Neural crest cell (in vitro differentiated cells): ENCODE results near the gene MLIP. TPM values are rescaled to one million over a fixed set of nuclear protein-coding genes. Genes with fewer than 3 reads are reported as not detected.

Experiments
- DNase-seq: peaks from one replicate; pipeline ENCODE4 v3.0.0; 2021; ENCODE audit warnings: low read depth, mixed read lengths, low spot score
- H3K27ac Mint-ChIP-seq: one replicate; pipeline ENCODE4 v1.8.0; 2021; ENCODE audit warnings: mild to moderate bottlenecking, mixed read lengths; ENCODE audit not compliant: unreplicated experiment
- H3K27me3 Mint-ChIP-seq: 2 replicates; pipeline ENCODE4 v1.8.0; 2021; ENCODE audit warnings: low read depth, mild to moderate bottlenecking, mixed read lengths
- H3K36me3 Mint-ChIP-seq: 2 replicates; pipeline ENCODE4 v1.8.0; 2021; ENCODE audit warnings: low read depth, mild to moderate bottlenecking, mixed read lengths
- H3K4me1 Mint-ChIP-seq: 2 replicates; pipeline ENCODE4 v1.8.0; 2021; ENCODE audit warnings: mixed read lengths
- H3K4me3 Mint-ChIP-seq: one replicate; pipeline ENCODE4 v1.8.0; 2021; ENCODE audit warnings: mild to moderate bottlenecking, mixed read lengths
- H3K9me3 Mint-ChIP-seq: 2 replicates; pipeline ENCODE4 v1.8.0; 2021; ENCODE audit warnings: mixed read lengths
- total RNA-seq: library from RNA; stranded (reverse); gene quantifications from 2 replicates; pipeline ENCODE4 v1.2.1, GENCODE V29; 2021
- TF ChIP-seq, protein P1 (sequence below): fragments of 200-600 bp; sonication (generic); conservative IDR thresholded peaks from 2 replicates; pipeline ENCODE4 v1.5.0; 2021; ENCODE audit warnings: antibody characterized with exemption, mild to moderate bottlenecking

Gene MLIP
- total RNA-seq, 1 donor from 2014 or later = not detected

DNA sequence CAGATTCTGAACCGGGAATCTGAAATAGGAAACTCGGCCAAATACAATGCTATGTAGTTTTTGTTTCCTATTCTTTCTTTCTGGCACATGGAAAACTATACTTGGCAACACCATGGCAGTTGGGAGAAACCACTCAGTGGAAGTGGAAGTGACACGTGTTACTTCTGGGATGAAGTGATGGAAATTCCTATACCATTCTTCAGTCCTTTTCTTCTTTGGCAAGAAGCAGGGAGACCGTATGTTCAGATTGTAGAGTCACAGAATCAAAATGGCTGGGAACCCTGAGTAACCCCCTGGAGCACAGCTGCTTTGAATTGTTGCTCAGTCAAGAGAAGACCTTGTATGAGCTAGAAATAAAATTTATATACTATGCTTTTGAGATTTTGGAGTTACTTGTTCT, 178.2 kb downstream of the MLIP start:
- H3K27ac Mint-ChIP-seq = no peak overlapping the region

DNA sequence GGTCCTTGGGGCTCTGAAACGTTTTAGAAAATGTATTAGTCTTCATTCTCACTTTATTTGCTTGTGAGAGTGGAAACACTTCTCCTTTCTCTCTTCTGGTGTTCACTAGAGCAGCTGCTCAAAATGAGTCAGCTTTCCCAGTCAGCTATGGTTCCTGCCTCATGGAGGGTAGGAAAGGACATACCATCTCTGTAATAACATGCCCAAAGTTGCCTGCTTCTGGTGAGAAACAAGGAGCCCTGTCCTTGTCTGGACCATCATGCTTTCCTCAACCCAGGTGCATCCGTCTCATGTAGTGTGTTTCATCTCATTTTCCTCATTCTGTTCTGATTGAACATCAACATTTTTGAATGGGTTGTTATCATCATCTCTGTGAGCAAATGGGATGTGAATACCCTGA, 179.9 kb downstream of the MLIP start:
- Mint-ChIP-seq H3K36me3 (no peaks in the 10 kb centered on the region), H3K4me3 (no peak overlapping the region), H3K27ac (no peak overlapping the region), H3K27me3 (no peaks in the 10 kb centered on the region), H3K9me3 (no peaks in the 10 kb centered on the region), H3K4me1 (no peaks in the 10 kb centered on the region)
- TF ChIP-seq, protein P1, sequence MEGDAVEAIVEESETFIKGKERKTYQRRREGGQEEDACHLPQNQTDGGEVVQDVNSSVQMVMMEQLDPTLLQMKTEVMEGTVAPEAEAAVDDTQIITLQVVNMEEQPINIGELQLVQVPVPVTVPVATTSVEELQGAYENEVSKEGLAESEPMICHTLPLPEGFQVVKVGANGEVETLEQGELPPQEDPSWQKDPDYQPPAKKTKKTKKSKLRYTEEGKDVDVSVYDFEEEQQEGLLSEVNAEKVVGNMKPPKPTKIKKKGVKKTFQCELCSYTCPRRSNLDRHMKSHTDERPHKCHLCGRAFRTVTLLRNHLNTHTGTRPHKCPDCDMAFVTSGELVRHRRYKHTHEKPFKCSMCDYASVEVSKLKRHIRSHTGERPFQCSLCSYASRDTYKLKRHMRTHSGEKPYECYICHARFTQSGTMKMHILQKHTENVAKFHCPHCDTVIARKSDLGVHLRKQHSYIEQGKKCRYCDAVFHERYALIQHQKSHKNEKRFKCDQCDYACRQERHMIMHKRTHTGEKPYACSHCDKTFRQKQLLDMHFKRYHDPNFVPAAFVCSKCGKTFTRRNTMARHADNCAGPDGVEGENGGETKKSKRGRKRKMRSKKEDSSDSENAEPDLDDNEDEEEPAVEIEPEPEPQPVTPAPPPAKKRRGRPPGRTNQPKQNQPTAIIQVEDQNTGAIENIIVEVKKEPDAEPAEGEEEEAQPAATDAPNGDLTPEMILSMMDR = no peak
- no peak for DNase-seq

More for the DNA sequence above, 178.2 kb downstream of the MLIP start:
- H3K36me3 Mint-ChIP-seq = no peaks in the 10 kb centered on the region
- DNase-seq = no peak
- no peaks in the 10 kb centered on the region for H3K27me3 Mint-ChIP-seq
- no peaks in the 10 kb centered on the region for H3K9me3 Mint-ChIP-seq
- no peaks in the 10 kb centered on the region for H3K4me1 Mint-ChIP-seq
- H3K4me3 Mint-ChIP-seq = no peak overlapping the region
- TF ChIP-seq, protein P1 = no peak

DNA sequence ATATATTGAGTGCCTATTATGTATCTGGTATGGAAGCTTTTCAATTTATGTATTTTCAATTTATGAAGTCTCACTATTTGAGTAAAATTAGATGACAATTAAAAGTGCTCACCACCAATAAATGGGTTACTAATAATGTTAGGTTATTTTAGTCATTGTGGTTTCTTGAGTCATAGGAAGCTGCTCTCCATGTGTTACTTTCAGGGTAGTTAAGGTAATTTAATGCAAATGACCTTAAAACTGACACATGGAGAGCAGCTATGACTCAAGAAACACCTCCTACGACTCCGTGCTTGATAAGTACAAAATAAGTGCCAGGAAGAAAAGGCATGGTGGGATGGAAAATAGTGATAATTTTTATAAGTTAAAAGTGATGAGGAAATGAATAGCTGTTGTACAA, 180.5 kb downstream of the MLIP start:
- TF ChIP-seq, protein P1 = no peak
- Mint-ChIP-seq H3K36me3 (no peaks in the 10 kb centered on the region), H3K4me3 (no peak overlapping the region), H3K4me1 (no peaks in the 10 kb centered on the region), H3K27ac (no peak overlapping the region), H3K9me3 (no peaks in the 10 kb centered on the region), H3K27me3 (no peaks in the 10 kb centered on the region)
- DNase-seq = no peak

DNA sequence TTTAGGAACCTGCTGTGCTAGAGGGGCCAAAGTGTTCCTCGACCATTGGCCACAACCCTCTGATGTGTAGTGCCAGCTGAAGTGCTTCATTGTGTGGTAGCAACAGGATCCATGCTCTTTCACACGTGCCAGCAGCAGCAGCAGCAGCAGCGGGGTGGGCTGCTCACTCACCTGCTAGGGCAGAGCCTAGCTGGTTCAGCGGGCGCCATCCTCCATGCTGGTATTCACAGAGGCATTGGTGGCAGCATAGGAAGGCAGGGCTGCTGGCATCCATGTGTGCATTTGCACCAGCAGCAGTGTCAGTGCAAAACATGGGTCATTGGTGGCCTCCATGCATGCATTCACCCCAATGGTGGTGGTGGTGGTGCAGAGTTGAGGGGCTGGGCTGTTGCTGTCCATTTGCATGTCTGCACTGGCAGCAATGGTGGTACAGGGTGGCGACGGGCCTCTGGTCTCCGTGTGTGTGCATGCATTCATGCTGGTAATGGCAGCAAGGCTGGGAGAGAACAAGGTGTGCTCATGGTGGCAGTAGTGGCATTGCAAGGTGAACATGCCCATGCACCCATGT, 183.8 kb downstream of the MLIP start:
- Mint-ChIP-seq H3K27ac (no peak overlapping the region), H3K4me3 (no peak overlapping the region), H3K36me3 (no peaks in the 10 kb centered on the region), H3K4me1 (no peaks in the 10 kb centered on the region), H3K27me3 (no peaks in the 10 kb centered on the region), H3K9me3 (no peaks in the 10 kb centered on the region)
- TF ChIP-seq, protein P1 = no peak
- no peak for DNase-seq

DNA sequence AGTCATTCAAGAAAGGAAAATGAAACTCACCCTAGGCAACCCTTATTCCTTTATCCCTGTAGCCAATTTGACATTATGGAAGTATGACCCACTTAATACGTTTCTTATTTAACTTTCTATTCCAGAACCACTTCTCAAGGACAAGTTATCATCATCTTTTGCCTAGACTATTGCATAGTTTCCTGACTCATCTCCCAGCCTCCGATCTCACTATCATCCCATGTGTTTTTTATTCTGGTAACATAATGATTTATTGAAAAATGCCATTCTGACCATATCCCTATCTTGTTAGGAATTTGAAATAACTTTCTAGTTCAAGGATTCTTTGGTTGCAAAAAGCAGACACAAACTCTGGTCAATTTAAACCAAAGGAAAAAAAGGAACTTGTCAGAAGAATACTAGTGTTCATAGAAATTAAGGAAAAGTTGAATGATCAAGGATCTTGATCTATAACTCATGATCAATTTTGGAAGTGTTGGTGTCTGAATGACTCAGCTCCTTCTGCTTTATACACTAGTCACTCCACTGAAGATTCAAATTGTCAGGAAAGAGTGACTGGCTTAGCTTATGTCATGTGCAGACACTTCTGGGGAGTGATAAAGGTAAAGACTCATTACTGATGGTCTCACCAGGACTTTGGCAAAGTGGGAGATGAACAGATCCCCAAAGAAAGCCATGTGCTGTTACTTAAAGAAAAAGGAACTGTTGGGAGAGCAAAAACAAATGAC, 188.5 kb downstream of the MLIP start:
- no peaks in the 10 kb centered on the region for H3K36me3 Mint-ChIP-seq
- H3K4me1 Mint-ChIP-seq = no peaks in the 10 kb centered on the region
- no peaks in the 10 kb centered on the region for H3K27me3 Mint-ChIP-seq
- no peaks in the 10 kb centered on the region for H3K9me3 Mint-ChIP-seq
- no peak overlapping the region for H3K4me3 Mint-ChIP-seq
- no peak for DNase-seq
- TF ChIP-seq, protein P1 = no peak
- no peak overlapping the region for H3K27ac Mint-ChIP-seq
